K562 (cell line): Measurements from ENCODE around the gene GLB1L. TPM values are rescaled to one million over a fixed set of nuclear protein-coding genes. Genes with fewer than 3 reads are reported as not detected.

Experiments used
- ATAC-seq: fragments of 200-7000 bp; cut with Tn5 transposase; 3 replicates; pipeline ENCODE4 v1.9.1; 2020; ENCODE audit warnings: moderate library complexity
- BruUV-seq: library from RNA; stranded (reverse); fragments of 400-500 nt; replicated peaks from 2 replicates; lab custom pipeline; 2021; lab: Mats Ljungman, UMichigan
- CTCF ChIA-PET: fragments of 300-600 bp; formaldehyde crosslinking; extraction: SDS; loops from one replicate; lab custom pipeline; 2021; ENCODE audit warnings: low intra/inter-chr PET ratio; lab: Yijun Ruan, JAX
- POLR2A ChIA-PET: fragments of 300-600, 350-650 bp; sonication (Branson Sonifier 250); formaldehyde crosslinking; extraction: SDS; loops from one replicate; lab custom pipeline; 2021; ENCODE audit warnings: antibody characterized with exemption, inconsistent platforms; lab: Yijun Ruan, JAX
- DNase-seq, 4 experiments: peaks; one replicate each; pipeline versions ENCODE4 v3.0.0 to v3.0.0-alpha.2; 2011 to 2018; ENCODE audit warnings: low spot score in 3 of 4, mixed read lengths in 3 of 4; ENCODE audit errors: extremely low read depth in 1 of 4
- FAIRE-seq: peaks from 2 replicates; lab custom pipeline; 2011; peaks lifted over from hg19 to GRCh38; lab: Jason Lieb, UNC
- H2AFZ ChIP-seq: 2 replicates; pipeline ENCODE4 v1.6.0; 2011; ENCODE audit warnings: low read depth, low read length, control low read depth, inconsistent platforms
- H3K27ac ChIP-seq: fragments of 200-600 bp; 3 replicates; pipeline ENCODE4 v1.8.0; 2011; ENCODE audit warnings: low read depth, mild to moderate bottlenecking, control low read depth, inconsistent platforms, low read length, moderate library complexity, mixed read lengths; ENCODE audit errors: extremely low read depth
- H3K27me3 ChIP-seq, 2 experiments: fragments of 300-600 bp in 1 of 2; 2 replicates in 1 of 2; 3 replicates in 1 of 2; pipeline versions ENCODE4 v1.6.0 to v1.8.0; 2011; ENCODE audit warnings: inconsistent platforms in 2 of 2, low read length in 2 of 2, mild to moderate bottlenecking in 1 of 2, mixed read lengths in 1 of 2, moderate library complexity in 1 of 2; ENCODE audit not compliant: control insufficient read depth in 2 of 2, insufficient read depth in 2 of 2
- H3K36me3 ChIP-seq: fragments of 300-600 bp; 3 replicates; pipeline ENCODE4 v1.8.0; 2011; ENCODE audit warnings: mild to moderate bottlenecking, low read length, inconsistent platforms; ENCODE audit not compliant: control insufficient read depth, insufficient read depth
- H3K4me1 ChIP-seq, 2 experiments: fragments of 200-600 bp in 1 of 2; replicated peaks in 1 of 2; 2 replicates in 1 of 2; 3 replicates in 1 of 2; pipeline versions ENCODE4 v1.5.1 to v1.8.0; 2011; ENCODE audit warnings: inconsistent platforms in 2 of 2, low read length in 2 of 2, mild to moderate bottlenecking in 1 of 2, mixed read lengths in 1 of 2, moderate library complexity in 1 of 2; ENCODE audit not compliant: control insufficient read depth in 2 of 2, insufficient read depth in 2 of 2
- H3K4me2 ChIP-seq: 2 replicates; pipeline ENCODE4 v1.6.1; 2011; ENCODE audit warnings: low read length, control low read depth, inconsistent platforms, mixed read lengths; ENCODE audit not compliant: insufficient read depth
- H3K4me3 ChIP-seq: fragments of 200-600 bp; sonication (generic), shearing (Covaris generic); 2 replicates; pipeline ENCODE4 v1.5.1; 2016; ENCODE audit warnings: control low read depth, inconsistent platforms
- H3K79me2 ChIP-seq: fragments of 200-600 bp; 3 replicates; pipeline ENCODE4 v1.8.0; 2011; ENCODE audit warnings: low read length, inconsistent platforms; ENCODE audit not compliant: control insufficient read depth, insufficient read depth
- H3K9ac ChIP-seq, 2 experiments: 2 replicates each; pipeline versions ENCODE4 v1.6.0 to v1.6.1; 2011; ENCODE audit warnings: low read depth in 2 of 2, low read length in 2 of 2, control low read depth in 1 of 2, inconsistent platforms in 1 of 2, mild to moderate bottlenecking in 1 of 2, mixed read lengths in 1 of 2; ENCODE audit not compliant: insufficient read depth in 1 of 2
- H3K9me1 ChIP-seq: one replicate; pipeline ENCODE4 v1.6.0; 2011; ENCODE audit warnings: inconsistent platforms, mild to moderate bottlenecking, low read length, moderate library complexity; ENCODE audit not compliant: control insufficient read depth, insufficient read depth
- H3K9me3 ChIP-seq: replicated peaks from 2 replicates; pipeline ENCODE4 v1.5.1; 2011; ENCODE audit warnings: low read depth, low read length, inconsistent platforms; ENCODE audit not compliant: control insufficient read depth, insufficient read depth
- H4K20me1 ChIP-seq: replicated peaks from 2 replicates; pipeline ENCODE4 v1.6.1; 2011; ENCODE audit warnings: low read length, inconsistent platforms, mixed read lengths; ENCODE audit not compliant: control insufficient read depth, insufficient read depth
- FOXK1 ChIP-seq: sonication (generic); formaldehyde crosslinking; IDR thresholded peaks from 2 replicates; pipeline ENCODE4 v1.8.0; 2022; ENCODE audit warnings: missing genetic modification reagents, mild to moderate bottlenecking, borderline replicate concordance
- HDAC1 ChIP-seq, 2 experiments: fragments of 450-650 bp; IDR thresholded peaks; 2 replicates each; pipeline ENCODE4 v1.6.1; 2016 to 2017; ENCODE audit warnings: inconsistent platforms in 1 of 2, mild to moderate bottlenecking in 1 of 2, moderate library complexity in 1 of 2
- HLTF ChIP-seq: fragments of 450-650 bp; IDR thresholded peaks from 2 replicates; pipeline ENCODE4 v1.6.1; 2016
- MECOM ChIP-seq: fragments of 250-450 bp; sonication (Bioruptor Pico); IDR thresholded peaks from 2 replicates; pipeline ENCODE4 v1.8.0; 2022; ENCODE audit warnings: inconsistent platforms
- NR3C1 ChIP-seq: sonication (generic); formaldehyde crosslinking; IDR thresholded peaks from 2 replicates; pipeline ENCODE4 v1.8.1; 2022; ENCODE audit warnings: missing genetic modification reagents
- PURB ChIP-seq: sonication (generic); formaldehyde crosslinking; IDR thresholded peaks from 2 replicates; pipeline ENCODE4 v1.9.0; 2021; ENCODE audit warnings: low read depth, mild to moderate bottlenecking, missing genetic modification reagents
- ZC3H8 ChIP-seq: fragments of 450-650 bp; IDR thresholded peaks from 2 replicates; pipeline ENCODE4 v1.6.1; 2017
- ZNF76 ChIP-seq: fragments of 250-450 bp; sonication (Bioruptor Pico); IDR thresholded peaks from 2 replicates; pipeline ENCODE4 v1.4.0; 2020; ENCODE audit warnings: mild to moderate bottlenecking, moderate library complexity, borderline replicate concordance
- WGBS: fragments of 100-300 bp; shearing (Covaris generic); methylation state at CpG from one replicate; pipeline ENCODE4 v1.1.6; 2016; ENCODE audit warnings: low coverage, mixed read lengths; ENCODE audit not compliant: insufficient coverage; ENCODE audit errors: missing lambda C conversion rate; 5-methylcytosine and 5-hydroxymethylcytosine counted together
- in situ Hi-C: fragments of 300-500 bp; cut with MboI; formaldehyde crosslinking; loops from 4 replicates; pipeline ENCODE4 v1.15.0; 2018; ENCODE audit warnings: inconsistent platforms, mixed read lengths
- intact Hi-C: fragments of 100-400 bp; cut with micrococcal nuclease; formaldehyde crosslinking; loops from 2 replicates; pipeline ENCODE4 v1.14.2; 2022
- polyA plus RNA-seq, 8 experiments: library from polyadenylated mRNA; depleted of rRNA in 4 of 8; stranded (reverse) in 5 of 8; unstranded in 3 of 8; fragments of >200 nt; fragmentation: Nextera tagmentation in 2 of 8; fragmentation: Illumina TruSeq in 1 of 8; extraction: Ambion mirVana in 2 of 8; extraction: Trizol in 1 of 8; gene quantifications; 2 replicates each; pipeline versions ENCODE4 v1.2.1 to v1.2.3, GENCODE V29; 2011 to 2014; ENCODE audit warnings: inconsistent platforms in 1 of 8, missing spikeins in 1 of 8
- total RNA-seq, 7 experiments: library from RNA; depleted of rRNA in 6 of 7; stranded (reverse); fragments of >200 nt in 6 of 7; fragmentation: Illumina TruSeq in 2 of 7; extraction: Trizol in 2 of 7; gene quantifications; 2 replicates each; pipeline versions ENCODE4 v1.2.1 to v1.2.3, GENCODE V29; 2011 to 2021; ENCODE audit warnings: low replicate concordance in 1 of 7
- TF ChIP-seq, protein P1 (sequence below): fragments of 250-450 bp; sonication (Bioruptor Pico); IDR thresholded peaks from 2 replicates; pipeline ENCODE4 v1.4.0; 2020; ENCODE audit warnings: borderline replicate concordance
- TF ChIP-seq, protein P2 (sequence below): fragments of 450-650 bp; IDR thresholded peaks from 2 replicates; pipeline ENCODE4 v1.6.1; 2017; ENCODE audit warnings: antibody characterized with exemption, mild to moderate bottlenecking
- TF ChIP-seq, protein P3 (sequence below): fragments of 150-350 bp; IDR thresholded peaks from 2 replicates; pipeline ENCODE4 v1.6.1; 2014; ENCODE audit warnings: low read depth, mild to moderate bottlenecking, low read length, borderline replicate concordance

GLB1L gene
- total and polyA plus RNA-seq, 9 of the 15 experiments (the other 6 are each of a cell fraction or from before 2014, with no cell fraction given), result 0.42 to 2.9 (median 2.5) TPM

DNA sequence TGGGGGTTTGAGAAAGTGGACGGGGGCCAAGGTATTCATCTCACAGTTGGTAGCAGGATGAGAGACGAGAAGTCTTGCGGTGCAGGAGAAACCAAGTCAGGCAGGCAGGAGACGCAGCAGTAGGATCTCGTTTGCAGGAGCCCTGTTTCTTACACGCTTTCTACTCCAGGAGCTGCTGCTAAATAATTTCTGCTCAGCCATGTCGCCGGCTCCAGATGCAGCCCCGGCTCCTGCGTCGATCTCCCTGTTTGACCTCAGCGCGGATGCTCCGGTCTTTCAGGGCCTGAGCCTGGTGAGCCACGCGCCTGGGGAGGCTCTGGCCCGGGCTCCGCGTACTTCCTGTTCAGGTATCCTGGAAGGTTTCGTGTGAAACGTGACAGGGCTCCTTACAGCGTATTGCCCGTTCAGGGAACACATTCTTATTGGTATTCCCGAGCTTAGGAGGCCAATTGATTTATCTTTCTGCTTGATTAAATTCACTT, 15.1 kb downstream of the GLB1L start:
- ChIA-PET CTCF (no interaction called here), POLR2A (interaction anchor here (0.6 to 2.1 kb wide), 9 partner anchors 9 to 53 kb away, joined by 3 to 12 read pairs (median 6); partner anchors contain the start of genes ABCB6, GLB1L, STK16 and ZFAND2B)
- H3K4me1 ChIP-seq, result peaks cover 13 to 16% of the 10 kb centered on the region in 2 experiments; a peak in 4 of 5 replicates
- H3K36me3 ChIP-seq, result peaks cover 61% of the 10 kb centered on the region
- intact Hi-C loops, result no loop called here
- no peaks in the 10 kb centered on the region for H3K9me1 ChIP-seq
- ATAC-seq (peak; percentile 58), FAIRE-seq (peak; percentile 67), DNase-seq (peak; percentile 32 to 65 (median 36))
- peaks cover 52% of the 10 kb centered on the region for H3K79me2 ChIP-seq
- no peaks in the 10 kb centered on the region for H4K20me1 ChIP-seq
- under 1% methylated on average over 23 of the region's 24 CpGs for WGBS
- H3K9me3 ChIP-seq, result no peaks in the 10 kb centered on the region
- peak overlapping the region; percentile 96 to 97 for H3K9ac ChIP-seq
- TSS peak; percentile 76 for BruUV-seq
- in situ Hi-C loops, result no loop called here
- peak overlapping the region; percentile 97 for H3K4me2 ChIP-seq
- peak overlapping the region; percentile 90 for H3K27ac ChIP-seq
- peak overlapping the region; percentile 90 for H3K4me3 ChIP-seq
- H2AFZ ChIP-seq, result peak overlapping the region; percentile 77
- no peaks in the 10 kb centered on the region for H3K27me3 ChIP-seq
- TF ChIP-seq, protein P1, sequence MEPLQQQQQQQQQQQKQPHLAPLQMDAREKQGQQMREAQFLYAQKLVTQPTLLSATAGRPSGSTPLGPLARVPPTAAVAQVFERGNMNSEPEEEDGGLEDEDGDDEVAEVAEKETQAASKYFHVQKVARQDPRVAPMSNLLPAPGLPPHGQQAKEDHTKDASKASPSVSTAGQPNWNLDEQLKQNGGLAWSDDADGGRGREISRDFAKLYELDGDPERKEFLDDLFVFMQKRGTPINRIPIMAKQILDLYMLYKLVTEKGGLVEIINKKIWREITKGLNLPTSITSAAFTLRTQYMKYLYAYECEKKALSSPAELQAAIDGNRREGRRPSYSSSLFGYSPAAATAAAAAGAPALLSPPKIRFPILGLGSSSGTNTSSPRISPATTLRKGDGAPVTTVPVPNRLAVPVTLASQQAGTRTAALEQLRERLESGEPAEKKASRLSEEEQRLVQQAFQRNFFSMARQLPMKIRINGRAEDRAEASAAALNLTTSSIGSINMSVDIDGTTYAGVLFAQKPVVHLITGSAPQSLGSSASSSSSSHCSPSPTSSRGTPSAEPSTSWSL, result no peak
- TF ChIP-seq MECOM (CRISPR knock-in tag), result no peak
- TF ChIP-seq FOXK1 (CRISPR knock-in tag), result no peak
- peak in 1 of 2 experiments; percentile 66; a peak in 1 of 4 replicates for TF ChIP-seq HDAC1 (IDR thresholded peaks at IDR 0.05)
- no peak for TF ChIP-seq ZNF76 (CRISPR knock-in tag)
- no peak for TF ChIP-seq NR3C1 (CRISPR knock-in tag)
- TF ChIP-seq, protein P2, sequence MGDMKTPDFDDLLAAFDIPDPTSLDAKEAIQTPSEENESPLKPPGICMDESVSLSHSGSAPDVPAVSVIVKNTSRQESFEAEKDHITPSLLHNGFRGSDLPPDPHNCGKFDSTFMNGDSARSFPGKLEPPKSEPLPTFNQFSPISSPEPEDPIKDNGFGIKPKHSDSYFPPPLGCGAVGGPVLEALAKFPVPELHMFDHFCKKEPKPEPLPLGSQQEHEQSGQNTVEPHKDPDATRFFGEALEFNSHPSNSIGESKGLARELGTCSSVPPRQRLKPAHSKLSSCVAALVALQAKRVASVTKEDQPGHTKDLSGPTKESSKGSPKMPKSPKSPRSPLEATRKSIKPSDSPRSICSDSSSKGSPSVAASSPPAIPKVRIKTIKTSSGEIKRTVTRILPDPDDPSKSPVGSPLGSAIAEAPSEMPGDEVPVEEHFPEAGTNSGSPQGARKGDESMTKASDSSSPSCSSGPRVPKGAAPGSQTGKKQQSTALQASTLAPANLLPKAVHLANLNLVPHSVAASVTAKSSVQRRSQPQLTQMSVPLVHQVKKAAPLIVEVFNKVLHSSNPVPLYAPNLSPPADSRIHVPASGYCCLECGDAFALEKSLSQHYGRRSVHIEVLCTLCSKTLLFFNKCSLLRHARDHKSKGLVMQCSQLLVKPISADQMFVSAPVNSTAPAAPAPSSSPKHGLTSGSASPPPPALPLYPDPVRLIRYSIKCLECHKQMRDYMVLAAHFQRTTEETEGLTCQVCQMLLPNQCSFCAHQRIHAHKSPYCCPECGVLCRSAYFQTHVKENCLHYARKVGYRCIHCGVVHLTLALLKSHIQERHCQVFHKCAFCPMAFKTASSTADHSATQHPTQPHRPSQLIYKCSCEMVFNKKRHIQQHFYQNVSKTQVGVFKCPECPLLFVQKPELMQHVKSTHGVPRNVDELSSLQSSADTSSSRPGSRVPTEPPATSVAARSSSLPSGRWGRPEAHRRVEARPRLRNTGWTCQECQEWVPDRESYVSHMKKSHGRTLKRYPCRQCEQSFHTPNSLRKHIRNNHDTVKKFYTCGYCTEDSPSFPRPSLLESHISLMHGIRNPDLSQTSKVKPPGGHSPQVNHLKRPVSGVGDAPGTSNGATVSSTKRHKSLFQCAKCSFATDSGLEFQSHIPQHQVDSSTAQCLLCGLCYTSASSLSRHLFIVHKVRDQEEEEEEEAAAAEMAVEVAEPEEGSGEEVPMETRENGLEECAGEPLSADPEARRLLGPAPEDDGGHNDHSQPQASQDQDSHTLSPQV, result 0 out of 2 replicates have a peak, but pooled peaks have one; percentile 13
- TF ChIP-seq PURB (CRISPR knock-in tag), result no peak
- 0 out of 2 replicates have a peak, but pooled peaks have one; percentile 16 for TF ChIP-seq HLTF
- TF ChIP-seq, protein P3, sequence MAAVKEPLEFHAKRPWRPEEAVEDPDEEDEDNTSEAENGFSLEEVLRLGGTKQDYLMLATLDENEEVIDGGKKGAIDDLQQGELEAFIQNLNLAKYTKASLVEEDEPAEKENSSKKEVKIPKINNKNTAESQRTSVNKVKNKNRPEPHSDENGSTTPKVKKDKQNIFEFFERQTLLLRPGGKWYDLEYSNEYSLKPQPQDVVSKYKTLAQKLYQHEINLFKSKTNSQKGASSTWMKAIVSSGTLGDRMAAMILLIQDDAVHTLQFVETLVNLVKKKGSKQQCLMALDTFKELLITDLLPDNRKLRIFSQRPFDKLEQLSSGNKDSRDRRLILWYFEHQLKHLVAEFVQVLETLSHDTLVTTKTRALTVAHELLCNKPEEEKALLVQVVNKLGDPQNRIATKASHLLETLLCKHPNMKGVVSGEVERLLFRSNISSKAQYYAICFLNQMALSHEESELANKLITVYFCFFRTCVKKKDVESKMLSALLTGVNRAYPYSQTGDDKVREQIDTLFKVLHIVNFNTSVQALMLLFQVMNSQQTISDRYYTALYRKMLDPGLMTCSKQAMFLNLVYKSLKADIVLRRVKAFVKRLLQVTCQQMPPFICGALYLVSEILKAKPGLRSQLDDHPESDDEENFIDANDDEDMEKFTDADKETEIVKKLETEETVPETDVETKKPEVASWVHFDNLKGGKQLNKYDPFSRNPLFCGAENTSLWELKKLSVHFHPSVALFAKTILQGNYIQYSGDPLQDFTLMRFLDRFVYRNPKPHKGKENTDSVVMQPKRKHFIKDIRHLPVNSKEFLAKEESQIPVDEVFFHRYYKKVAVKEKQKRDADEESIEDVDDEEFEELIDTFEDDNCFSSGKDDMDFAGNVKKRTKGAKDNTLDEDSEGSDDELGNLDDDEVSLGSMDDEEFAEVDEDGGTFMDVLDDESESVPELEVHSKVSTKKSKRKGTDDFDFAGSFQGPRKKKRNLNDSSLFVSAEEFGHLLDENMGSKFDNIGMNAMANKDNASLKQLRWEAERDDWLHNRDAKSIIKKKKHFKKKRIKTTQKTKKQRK, result no peak
- TF ChIP-seq ZC3H8, result no peak
